ENCODE data around the gene SECISBP2L.

GRCh38 chr15:49064884-49065283 lies 18.6 kb upstream of the SECISBP2L start:
- TF ChIP-seq CTCF (IDR thresholded peaks at IDR 0.05) = no peak
- no peak for TF ChIP-seq POLR2AphosphoS5 (IDR thresholded peaks at IDR 0.05)
- no peak for TF ChIP-seq POLR2A (IDR thresholded peaks at IDR 0.05; ENCODE audit: low read depth)

All from esophagus muscularis mucosa (tissue), 3 donors.